GM12878 (cell line): ENCODE measurements around the gene GBX1.

ENCODE experiments used
- CBX5 ChIP-seq: sonication (generic); IDR thresholded peaks from 2 replicates; pipeline ENCODE4 v1.6.1; 2016; ENCODE audit warnings: low read depth, moderate library complexity, mild to moderate bottlenecking, inconsistent platforms
- SIN3A ChIP-seq: IDR thresholded peaks from 2 replicates; pipeline ENCODE4 v1.6.1; 2012; ENCODE audit warnings: low read depth, low read length, improper control_type of control experiment

DNA sequence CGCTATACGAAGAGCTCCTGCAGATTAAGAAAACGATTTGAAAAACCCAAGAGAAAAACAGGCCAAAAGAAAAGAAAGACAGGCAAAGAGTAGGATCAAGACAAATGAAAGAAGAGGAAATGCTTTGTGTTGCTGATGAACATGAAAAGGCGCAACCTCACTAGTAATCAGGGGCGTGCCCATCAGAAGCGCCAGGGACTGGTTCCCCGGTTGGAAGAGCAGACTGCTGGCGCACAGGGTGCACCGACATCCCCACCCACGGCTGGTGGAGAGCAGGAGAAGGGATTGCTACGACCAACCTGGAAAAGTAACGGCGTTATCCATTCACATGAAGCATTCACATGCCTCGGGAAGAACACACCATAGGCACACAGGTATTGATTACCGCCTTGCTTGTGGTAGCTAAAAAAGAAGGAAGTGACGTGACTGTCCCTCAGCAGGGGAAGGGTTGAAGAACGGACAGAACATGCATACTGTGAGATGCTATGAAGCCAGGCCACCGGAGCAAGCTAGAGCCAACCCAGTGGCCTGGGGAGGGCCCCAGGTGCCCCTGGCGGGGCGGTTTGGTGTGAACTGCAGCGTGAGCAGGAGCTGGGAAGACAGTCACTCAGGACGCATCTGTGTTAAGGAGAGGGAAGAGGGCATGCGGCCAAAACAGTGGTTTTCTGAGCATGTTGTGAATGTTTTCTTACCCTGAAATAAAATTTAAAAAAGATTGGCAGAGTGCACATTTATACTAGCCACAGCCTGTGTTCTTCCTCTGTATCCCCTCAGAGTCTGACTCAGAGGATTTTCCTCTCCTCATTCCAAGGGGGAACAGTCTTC, 62.9 kb downstream of the GBX1 start:
- TF ChIP-seq SIN3A, result no peak
- no peak for TF ChIP-seq CBX5
